HG02798 (cell line): ENCODE measurements around the gene ELF4.
A peak's percentile ranks its signal among the peaks of the same experiment; 100 is the strongest.

ENCODE experiments used
- ATAC-seq: cut with Tn5 transposase; IDR thresholded peaks from one replicate; pipeline ENCODE4 v1.9.1; 2021; ENCODE audit warnings: mild to moderate bottlenecking; ENCODE audit not compliant: unreplicated experiment, poor library complexity

The ELF4 gene

DNA sequence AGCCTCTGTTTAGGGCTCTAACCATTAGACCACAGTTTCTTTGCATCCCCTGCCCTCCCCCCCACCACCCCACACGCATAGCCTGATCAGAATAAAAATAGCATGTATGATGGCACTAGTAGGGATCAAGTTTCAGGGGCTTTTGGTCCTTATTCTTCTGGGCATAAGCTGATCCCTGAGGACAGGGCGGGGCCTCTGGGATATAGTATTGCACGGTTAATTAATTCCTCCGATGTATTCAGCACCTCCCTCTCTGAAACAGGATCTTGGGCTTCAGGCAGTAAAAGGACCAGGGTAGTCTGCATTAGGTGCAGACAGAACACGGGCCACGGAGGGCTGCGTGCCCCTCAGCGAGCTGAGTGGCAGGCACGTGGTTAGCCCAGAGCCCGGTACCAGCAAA lies 57.1 kb downstream of the ELF4 start:
- no peak for ATAC-seq

DNA sequence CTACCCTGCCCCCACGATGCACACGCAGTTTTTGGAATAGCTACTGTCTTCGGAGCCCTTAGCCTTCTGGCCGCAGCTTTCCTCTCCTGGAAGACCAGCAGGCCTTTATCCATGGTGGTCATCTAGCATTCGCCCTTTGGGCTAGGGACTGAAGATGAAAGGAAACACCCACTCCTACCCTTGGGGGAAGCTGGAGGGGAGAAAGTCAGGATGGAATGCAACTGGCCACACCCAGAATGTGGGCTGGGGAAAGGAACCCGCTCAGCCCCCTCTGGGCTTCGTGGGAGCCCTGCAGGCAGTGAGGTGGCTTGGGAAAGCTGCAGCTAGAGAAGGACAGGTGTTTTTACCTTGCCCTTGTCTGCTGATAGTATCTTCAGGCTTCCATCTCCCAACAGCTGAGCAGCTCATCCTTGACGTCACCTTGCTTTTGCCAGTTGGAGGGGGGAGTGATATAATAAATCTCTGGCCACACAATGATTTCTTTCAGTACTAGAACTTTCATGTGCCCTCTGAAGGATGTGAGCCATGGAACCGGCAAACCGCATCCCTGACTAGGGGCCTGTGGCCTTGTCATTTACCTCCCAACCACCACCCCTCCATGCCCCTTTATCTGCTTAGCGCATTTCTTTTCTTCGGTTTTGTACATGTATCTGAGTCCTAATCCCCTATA lies 59.0 kb downstream of the ELF4 start:
- ATAC-seq = no peak

DNA sequence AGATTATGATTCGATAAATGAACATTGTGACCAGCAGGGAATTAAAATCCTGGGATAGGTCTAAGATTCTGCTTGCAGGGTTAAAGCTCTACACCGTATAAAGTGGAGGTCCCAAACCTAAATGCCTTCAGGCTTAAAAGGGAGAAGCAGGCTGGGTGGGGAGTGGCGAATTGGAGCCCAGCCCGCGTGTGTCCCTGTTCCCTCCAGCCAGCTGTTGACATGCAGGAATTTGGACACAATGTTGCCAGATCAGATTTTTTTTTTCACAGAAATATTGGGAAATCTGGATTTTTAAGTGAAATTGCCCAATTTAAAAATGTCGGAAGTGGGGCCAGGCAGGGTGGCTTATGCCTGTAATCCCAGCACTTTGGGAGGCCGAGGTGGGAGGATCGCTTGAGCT lies 60.5 kb downstream of the ELF4 start:
- ATAC-seq = no peak

DNA sequence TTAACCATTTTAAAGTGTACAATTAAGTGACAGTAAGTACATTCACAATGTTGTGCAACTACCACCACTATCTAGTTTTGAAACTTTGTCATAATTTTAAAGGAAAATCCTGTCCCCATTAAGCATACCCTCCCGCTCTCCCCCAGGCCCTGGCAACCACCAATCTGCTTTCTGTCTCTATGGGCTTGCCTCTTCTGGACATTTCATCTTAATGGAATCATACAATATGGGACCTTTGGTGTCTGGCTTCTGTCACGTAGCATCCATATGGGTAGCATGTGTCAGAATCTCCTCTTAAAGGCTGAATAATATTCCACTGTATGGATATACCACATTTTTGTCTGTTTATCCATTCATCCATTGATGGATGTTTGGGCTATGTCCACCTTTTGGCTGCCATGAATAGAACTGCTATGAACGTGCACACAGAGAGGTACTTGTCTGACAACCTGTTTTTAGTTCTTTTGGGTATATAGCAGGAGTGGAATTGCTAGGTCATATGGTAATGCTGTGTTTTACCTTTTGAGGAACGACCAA lies 61.5 kb downstream of the ELF4 start:
- ATAC-seq = no peak

DNA sequence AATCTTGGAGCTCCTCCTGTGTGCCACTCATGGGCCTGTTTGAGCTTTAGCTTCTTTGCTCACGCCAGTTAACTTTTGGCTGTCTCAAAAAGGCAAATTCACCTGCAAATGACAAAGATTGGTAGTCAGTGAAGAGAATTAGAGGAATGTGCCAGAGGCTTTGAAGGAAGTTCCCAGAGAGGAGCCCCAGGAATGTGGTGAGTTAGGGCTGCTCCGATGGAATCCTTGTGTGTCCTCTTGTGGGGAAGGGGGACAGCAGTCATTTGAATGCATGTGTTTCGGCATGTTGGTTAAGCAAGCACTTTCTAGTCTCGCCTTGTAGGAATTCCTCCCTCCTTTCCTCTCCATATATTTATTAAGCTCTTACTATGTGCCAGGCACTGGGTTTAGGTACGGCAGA lies 62.9 kb downstream of the ELF4 start:
- ATAC-seq = no peak

DNA sequence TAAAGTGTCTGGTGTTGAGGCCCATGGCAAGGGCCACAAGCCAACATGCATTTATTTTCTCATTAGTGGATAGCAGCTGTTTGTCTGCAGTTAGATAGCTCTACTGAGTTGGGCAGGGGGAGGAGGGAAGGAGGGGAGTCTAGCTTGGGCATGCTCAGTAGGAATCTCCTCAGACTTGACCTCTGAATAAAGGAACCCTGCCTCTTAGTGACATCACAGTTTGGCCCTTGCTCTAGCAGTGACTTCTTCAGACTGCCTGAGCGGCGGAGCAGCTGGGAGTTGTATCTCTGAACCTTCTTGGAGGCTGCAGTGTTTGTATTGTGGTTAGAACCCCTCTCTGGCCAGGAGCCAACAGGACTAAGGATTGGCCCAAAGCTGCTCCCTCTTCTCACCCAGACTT lies 70.5 kb downstream of the ELF4 start:
- no peak for ATAC-seq

DNA sequence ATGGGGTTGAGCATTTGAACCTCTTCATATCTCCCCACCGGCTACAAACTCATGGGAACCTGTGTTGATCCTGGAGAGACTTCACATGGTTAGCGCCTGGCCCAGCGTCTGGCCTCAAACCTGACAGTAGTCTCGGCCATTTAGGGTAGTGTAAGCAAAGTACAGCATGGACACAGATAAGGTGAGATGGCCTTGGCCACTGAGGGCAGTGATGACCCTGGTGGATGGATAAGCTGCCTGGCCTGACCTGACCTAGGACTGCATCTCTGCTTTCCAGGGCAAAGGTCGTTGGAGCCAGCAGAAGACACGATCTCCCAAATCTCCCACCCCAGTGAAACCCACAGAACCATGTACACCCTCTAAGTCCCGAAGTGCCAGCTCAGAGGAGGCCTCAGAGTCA lies 76.1 kb downstream of the ELF4 start:
- ATAC-seq = no peak

DNA sequence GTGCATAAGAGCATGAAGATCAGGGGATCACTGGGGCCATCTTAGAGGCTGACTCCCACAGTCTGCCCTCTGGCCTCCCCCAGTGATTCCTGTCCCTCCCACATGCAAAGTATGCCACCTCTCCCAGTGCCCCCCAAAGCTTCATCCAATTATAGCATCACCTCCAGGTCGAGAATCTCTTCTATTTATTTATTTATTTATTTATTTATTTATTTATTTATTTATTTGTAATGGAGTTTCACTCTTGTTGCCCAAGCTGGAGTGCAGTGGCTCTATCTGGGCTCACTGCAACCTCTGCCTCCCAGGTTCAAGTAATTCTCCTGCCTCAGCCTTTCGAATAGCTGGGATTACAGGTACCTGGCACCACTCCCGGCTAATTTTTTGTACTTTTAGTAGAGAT lies 77.7 kb downstream of the ELF4 start:
- ATAC-seq = no peak

DNA sequence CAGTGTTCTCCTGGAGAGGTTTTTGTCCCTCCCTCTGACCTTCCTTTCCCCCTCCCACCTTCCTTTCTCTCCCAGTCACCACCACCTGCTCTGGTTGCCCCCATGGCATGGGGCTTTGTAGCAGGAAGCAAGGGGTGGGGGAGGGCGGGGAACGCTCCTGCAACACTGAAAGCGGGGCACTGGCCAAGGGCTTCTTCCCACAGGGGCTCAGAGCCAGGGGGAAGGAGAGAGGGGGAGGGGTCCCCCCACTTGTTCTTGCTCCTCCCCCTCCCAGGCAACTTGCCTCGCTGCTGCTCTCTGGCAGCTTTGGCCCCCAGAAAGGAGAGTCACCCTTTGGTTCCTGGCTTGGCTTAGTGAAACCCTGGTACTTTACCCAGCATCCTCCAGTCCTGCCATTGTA lies 79.5 kb downstream of the ELF4 start:
- no peak for ATAC-seq

DNA sequence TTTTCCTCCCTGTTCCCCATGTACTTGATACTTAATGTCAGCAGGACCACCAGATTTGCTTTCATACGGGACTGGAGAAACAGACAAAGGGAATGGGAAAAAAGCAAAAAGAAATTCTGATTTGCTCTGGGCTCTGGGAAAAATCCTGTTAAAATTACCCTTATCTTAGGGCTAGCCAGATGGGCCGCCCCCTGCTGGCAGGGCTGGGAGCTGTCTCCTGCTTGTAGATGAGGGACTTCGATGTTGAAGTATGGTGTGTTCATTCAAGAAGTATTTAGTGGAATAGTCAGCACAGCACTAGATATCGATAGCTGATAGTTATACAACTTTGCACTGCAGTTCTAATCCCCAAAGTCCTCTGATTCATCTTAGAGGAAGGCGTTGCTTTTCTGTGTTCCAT lies 82.1 kb downstream of the ELF4 start:
- no peak for ATAC-seq

DNA sequence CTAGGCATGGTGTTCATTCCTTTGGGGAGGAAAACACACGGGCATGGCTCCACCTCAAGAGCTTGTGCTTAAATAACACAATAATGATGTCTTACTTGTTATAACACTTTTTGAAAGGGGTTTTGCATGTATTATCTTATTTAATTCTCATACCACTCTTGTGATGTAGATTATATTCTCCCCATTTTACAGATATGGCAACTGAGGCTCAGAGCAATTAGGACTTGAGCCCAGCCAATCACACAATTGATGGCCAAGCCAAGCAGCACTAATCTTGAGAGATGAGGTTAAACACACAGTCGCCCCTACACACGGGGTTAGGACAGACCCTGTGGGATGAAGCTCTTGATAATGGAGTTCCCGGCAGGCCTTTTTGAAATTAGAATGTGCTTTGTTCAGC lies 82.7 kb downstream of the ELF4 start:
- no peak for ATAC-seq

DNA sequence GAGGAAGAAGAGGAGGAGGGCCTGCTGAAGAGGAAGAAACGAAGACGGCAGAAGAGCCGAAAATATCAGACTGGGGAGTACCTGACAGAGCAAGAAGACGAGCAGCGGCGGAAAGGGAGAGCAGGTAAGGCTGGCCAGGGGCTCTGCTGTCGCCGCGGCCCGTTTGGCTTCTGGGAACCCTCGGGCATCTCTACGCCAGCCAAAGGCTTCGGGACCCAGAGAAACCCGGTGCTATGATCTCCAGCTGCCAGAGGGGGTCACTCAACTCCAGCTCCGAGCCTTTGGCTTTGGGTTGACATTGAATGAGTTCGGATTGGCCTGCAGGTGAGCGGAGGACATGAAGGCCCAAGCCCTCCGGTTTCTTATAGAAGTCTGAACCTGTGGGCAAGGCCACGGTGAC lies 85.0 kb downstream of the ELF4 start:
- ATAC-seq = no peak

DNA sequence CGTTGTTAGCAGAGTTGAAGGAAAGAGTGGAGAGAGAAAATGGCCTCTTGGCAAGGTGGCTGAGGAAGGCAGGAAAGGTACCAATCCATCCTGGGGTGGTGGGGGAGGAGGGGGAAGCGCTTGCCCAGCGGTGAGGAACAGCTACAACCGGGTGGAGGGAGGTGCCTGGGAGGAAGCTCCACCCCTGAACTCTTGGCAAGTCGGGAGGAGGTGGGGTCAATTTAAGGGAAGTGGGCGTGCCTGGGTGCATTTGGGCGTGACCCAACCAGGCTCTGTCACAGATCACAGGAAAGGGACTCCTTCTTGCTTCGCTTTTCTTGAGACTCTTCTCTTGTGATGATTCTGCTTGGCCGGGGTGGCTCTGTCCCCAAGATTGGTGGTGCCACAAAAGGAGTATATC lies 86.2 kb downstream of the ELF4 start:
- peak; percentile 100 for ATAC-seq

DNA sequence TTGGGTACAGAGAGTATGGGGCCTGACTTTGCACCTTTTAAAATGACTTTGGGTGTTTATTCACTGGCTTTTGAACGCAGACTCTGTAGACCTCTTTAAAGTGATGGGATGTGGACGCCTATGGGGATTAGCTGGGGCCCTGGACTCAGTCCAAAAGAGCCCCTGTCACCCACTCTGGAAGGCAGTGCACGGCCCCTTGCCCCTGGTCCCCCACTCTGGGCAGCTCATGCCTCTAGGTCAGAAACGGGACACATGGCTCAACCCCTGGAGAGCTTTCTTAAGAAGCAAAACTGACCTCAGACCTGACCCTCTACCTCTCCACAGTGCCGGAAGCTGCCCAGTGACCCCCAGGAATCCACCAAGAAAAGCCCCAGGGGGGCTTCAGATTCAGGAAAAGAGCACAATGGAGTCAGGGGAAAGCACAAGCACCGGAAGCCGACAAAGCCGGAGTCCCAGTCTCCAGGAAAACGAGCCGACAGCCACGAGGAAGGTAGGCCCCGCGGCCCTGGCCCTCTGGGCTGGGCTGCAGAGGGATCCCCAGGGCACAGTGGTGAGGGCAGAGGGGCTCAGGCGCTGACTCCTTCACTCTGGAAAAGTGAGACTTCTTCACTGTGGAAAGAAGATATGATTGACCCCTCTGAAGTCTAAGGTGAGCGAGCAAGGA lies 89.5 kb downstream of the ELF4 start:
- no peak for ATAC-seq

DNA sequence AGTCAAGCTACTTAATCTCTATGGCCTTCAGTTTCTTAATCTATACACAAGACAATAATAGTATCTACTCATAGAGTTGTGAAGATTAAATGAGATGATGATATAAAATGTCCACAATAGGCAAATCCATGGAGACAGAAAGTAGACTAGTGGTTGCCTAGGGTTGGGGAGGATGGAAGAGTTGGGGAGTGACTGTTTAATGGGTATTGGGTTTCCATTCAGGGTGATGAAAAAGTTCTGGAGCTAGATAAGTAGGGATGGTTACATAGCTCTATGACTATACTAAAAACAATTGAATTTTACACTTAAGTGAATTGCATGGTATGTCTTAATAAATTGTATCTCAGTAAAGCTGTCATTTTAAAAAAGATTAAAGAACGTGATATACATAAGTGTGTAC lies 92.2 kb downstream of the ELF4 start:
- ATAC-seq = no peak

DNA sequence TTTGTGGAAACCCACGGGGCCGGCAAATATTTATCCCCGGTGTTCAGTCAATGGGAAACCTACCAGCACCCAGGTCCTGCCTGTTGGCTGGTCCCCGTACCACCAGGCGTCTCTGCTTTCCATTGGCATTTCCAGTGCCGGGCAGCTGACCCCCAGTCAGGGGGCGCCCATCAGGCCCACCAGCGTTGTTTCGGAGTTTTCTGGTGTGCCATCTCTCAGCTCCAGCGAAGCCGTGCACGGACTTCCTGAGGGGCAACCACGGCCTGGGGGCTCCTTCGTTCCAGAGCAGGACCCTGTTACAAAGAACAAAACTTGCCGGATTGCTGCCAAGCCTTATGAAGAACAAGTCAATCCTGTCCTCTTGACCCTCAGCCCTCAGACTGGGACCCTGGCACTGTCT lies 95.1 kb downstream of the ELF4 start:
- ATAC-seq = no peak
